IMR-90 (cell line): ENCODE results near the gene GABRB1. TPM values are rescaled to one million over a fixed set of nuclear protein-coding genes. Genes with fewer than 3 reads are reported as not detected.
A peak's percentile ranks its signal among the peaks of the same experiment; 100 is the strongest.

Experiments
- ATAC-seq: fragments of 200-7000 bp; cut with Tn5 transposase; 2 replicates; pipeline ENCODE4 v1.9.1; 2020; ENCODE audit warnings: low read depth, mild to moderate bottlenecking, moderate library complexity
- BruUV-seq: library from RNA; stranded (reverse); fragments of 400-500 nt; replicated peaks from 2 replicates; lab custom pipeline; 2021; lab: Mats Ljungman, UMichigan
- CTCF ChIA-PET: fragments of 300-600 bp; formaldehyde crosslinking; extraction: SDS; loops from one replicate; lab custom pipeline; 2021; ENCODE audit warnings: antibody characterized with exemption; lab: Yijun Ruan, JAX
- POLR2A ChIA-PET: fragments of 300-600 bp; sonication (Branson Sonifier 250); formaldehyde crosslinking; loops from one replicate; lab custom pipeline; 2022; ENCODE audit warnings: antibody characterized with exemption; ENCODE audit not compliant: unreplicated experiment; lab: Charles Lee
- DNase-seq: peaks from one replicate; pipeline ENCODE4 v3.0.0; 2013
- H2AFZ ChIP-seq: replicated peaks from 2 replicates; pipeline ENCODE3; 2013; ENCODE audit warnings: low read length, mild to moderate bottlenecking; ENCODE audit not compliant: poor library complexity
- H2AK5ac ChIP-seq: 2 replicates; pipeline ENCODE4 v1.6.1; 2013; ENCODE audit warnings: low read depth, low read length, inconsistent platforms
- H2AK9ac ChIP-seq: replicated peaks from 2 replicates; pipeline ENCODE3; 2013; ENCODE audit warnings: mild to moderate bottlenecking, low read depth, low read length, moderate library complexity; ENCODE audit not compliant: poor library complexity
- H2BK120ac ChIP-seq: 2 replicates; pipeline ENCODE4 v1.6.1; 2013; ENCODE audit warnings: low read depth, low read length, inconsistent platforms
- H2BK15ac ChIP-seq: 3 replicates; pipeline ENCODE4 v1.6.1; 2013; ENCODE audit warnings: low read depth, low read length, inconsistent platforms
- H2BK20ac ChIP-seq: 2 replicates; pipeline ENCODE4 v1.6.1; 2013; ENCODE audit warnings: low read depth, mild to moderate bottlenecking, inconsistent platforms, low read length, moderate library complexity
- H2BK5ac ChIP-seq: 2 replicates; pipeline ENCODE4 v1.6.1; 2013; ENCODE audit warnings: mild to moderate bottlenecking, low read depth, low read length, inconsistent platforms; ENCODE audit not compliant: poor library complexity, severe bottlenecking
- H3K14ac ChIP-seq: replicated peaks from 2 replicates; pipeline ENCODE4 v1.6.1; 2013; ENCODE audit warnings: low read depth, low read length, inconsistent platforms
- H3K18ac ChIP-seq: 2 replicates; pipeline ENCODE4 v1.6.1; 2013; ENCODE audit warnings: low read depth, low read length, control low read depth
- H3K23ac ChIP-seq: 2 replicates; pipeline ENCODE4 v1.6.1; 2013; ENCODE audit warnings: low read depth, low read length, inconsistent platforms
- H3K27ac ChIP-seq: 2 replicates; pipeline ENCODE4 v1.5.1; 2013; ENCODE audit warnings: mild to moderate bottlenecking, control low read depth, low read length; ENCODE audit not compliant: insufficient read depth
- H3K27me3 ChIP-seq: 2 replicates; pipeline ENCODE4 v1.6.1; 2013; ENCODE audit warnings: low read length; ENCODE audit not compliant: control insufficient read depth, insufficient read depth
- H3K36me3 ChIP-seq: 2 replicates; pipeline ENCODE4 v1.6.1; 2013; ENCODE audit warnings: low read length, mixed read lengths; ENCODE audit not compliant: control insufficient read depth, insufficient read depth
- H3K4ac ChIP-seq: 2 replicates; pipeline ENCODE4 v1.6.1; 2013; ENCODE audit warnings: low read depth, low read length, inconsistent platforms
- H3K4me1 ChIP-seq: 2 replicates; pipeline ENCODE4 v1.6.1; 2013; ENCODE audit warnings: low read length, mixed read lengths; ENCODE audit not compliant: control insufficient read depth, insufficient read depth
- H3K4me2 ChIP-seq: 2 replicates; pipeline ENCODE4 v1.6.1; 2013; ENCODE audit warnings: low read depth, mild to moderate bottlenecking, control low read depth, low read length, moderate library complexity
- H3K4me3 ChIP-seq: 2 replicates; pipeline ENCODE4 v1.5.1; 2013; ENCODE audit warnings: low read depth, mild to moderate bottlenecking, control low read depth, low read length, moderate library complexity; ENCODE audit not compliant: insufficient read depth
- H3K56ac ChIP-seq: 2 replicates; pipeline ENCODE4 v1.6.1; 2013; ENCODE audit warnings: low read length, inconsistent platforms; ENCODE audit not compliant: insufficient read depth; ENCODE audit errors: extremely low read depth
- H3K79me1 ChIP-seq, 2 experiments: 2 replicates each; pipeline ENCODE4 v1.6.1; 2013; ENCODE audit warnings: low read length in 2 of 2, inconsistent platforms in 1 of 2, low read depth in 1 of 2
- H3K9ac ChIP-seq: 2 replicates; pipeline ENCODE4 v1.6.1; 2013; ENCODE audit warnings: low read depth, low read length, control low read depth
- H3K9me1 ChIP-seq: 2 replicates; pipeline ENCODE4 v1.6.1; 2013; ENCODE audit warnings: low read length, inconsistent platforms; ENCODE audit not compliant: insufficient read depth
- H3K9me3 ChIP-seq: 2 replicates; pipeline ENCODE4 v1.6.1; 2013; ENCODE audit warnings: low read length; ENCODE audit not compliant: control insufficient read depth, insufficient read depth
- H4K20me1 ChIP-seq: 2 replicates; pipeline ENCODE4 v1.6.1; 2013; ENCODE audit warnings: low read length, inconsistent platforms; ENCODE audit not compliant: insufficient read depth
- H4K5ac ChIP-seq: 2 replicates; pipeline ENCODE4 v1.6.1; 2013; ENCODE audit warnings: mild to moderate bottlenecking, low read depth, low read length, control low read depth
- H4K8ac ChIP-seq, 2 experiments: 2 replicates each; pipeline ENCODE4 v1.6.1; 2013; ENCODE audit warnings: low read depth in 2 of 2, low read length in 2 of 2, control low read depth in 1 of 2, inconsistent platforms in 1 of 2
- H4K91ac ChIP-seq: 2 replicates; pipeline ENCODE4 v1.6.1; 2013; ENCODE audit warnings: low read depth, low read length, inconsistent platforms; ENCODE audit not compliant: insufficient read depth
- BHLHE40 ChIP-seq: fragments of 150-350 bp; IDR thresholded peaks from 2 replicates; pipeline ENCODE4 v1.6.1; 2016; ENCODE audit warnings: mild to moderate bottlenecking, low read depth, low read length
- CTCF ChIP-seq: conservative IDR thresholded peaks from 2 replicates; pipeline ENCODE4 v1.5.1; 2012; ENCODE audit warnings: mild to moderate bottlenecking, low read depth, low read length, improper control_type of control experiment
- MAZ ChIP-seq: IDR thresholded peaks from 2 replicates; pipeline ENCODE4 v1.6.1; 2012; ENCODE audit warnings: low read depth, mild to moderate bottlenecking, low read length, improper control_type of control experiment, moderate library complexity, borderline replicate concordance
- NFE2L2 ChIP-seq: fragments of 150-350 bp; IDR thresholded peaks from 2 replicates; pipeline ENCODE4 v1.6.1; 2016; ENCODE audit warnings: low read depth, mild to moderate bottlenecking, low read length
- SMC3 ChIP-seq: fragments of 150-350 bp; IDR thresholded peaks from 2 replicates; pipeline ENCODE4 v1.6.1; 2016; ENCODE audit warnings: low read depth, mild to moderate bottlenecking, antibody characterized with exemption, low read length, moderate library complexity
- WGBS, 2 experiments: methylation state at CpG; one replicate each; pipeline versions ENCODE4 v1.1.5 to v1.1.7; 2013; ENCODE audit warnings: missing lambda C conversion rate in 2 of 2; ENCODE audit not compliant: insufficient read length in 1 of 2; ENCODE audit errors: extremely low coverage in 2 of 2; 5-methylcytosine and 5-hydroxymethylcytosine counted together
- dilution Hi-C: fragments of 300-500 bp; cut with HindIII; formaldehyde crosslinking; loops from one replicate; pipeline ENCODE4 v1.14.3; 2018; ENCODE audit warnings: low sequenced_read_pairs; ENCODE audit not compliant: unreplicated experiment
- in situ Hi-C: fragments of 300-500 bp; cut with MboI; formaldehyde crosslinking; loops from 3 replicates; pipeline ENCODE4 v1.14.3; 2019; ENCODE audit warnings: low sequenced_read_pairs, inconsistent platforms, mixed read lengths
- intact Hi-C: fragments of 100-400 bp; cut with micrococcal nuclease; formaldehyde crosslinking; loops from 2 replicates; pipeline ENCODE4 v1.10.0; 2022
- polyA plus RNA-seq, 3 experiments: library from polyadenylated mRNA; depleted of rRNA; stranded (reverse); fragments of >200 nt; gene quantifications; 2 replicates each; pipeline ENCODE4 v1.2.3, GENCODE V29; 2012; ENCODE audit warnings: low replicate concordance in 1 of 3
- total RNA-seq: library from RNA; depleted of rRNA; stranded (reverse); fragments of >200 nt; gene quantifications from 2 replicates; pipeline ENCODE4 v1.2.3, GENCODE V29; 2012

Gene GABRB1
- total and polyA plus RNA-seq, 2 of the 4 experiments (the other 2 are of a cell fraction), result 4.7 to 16.1 TPM

DNA sequence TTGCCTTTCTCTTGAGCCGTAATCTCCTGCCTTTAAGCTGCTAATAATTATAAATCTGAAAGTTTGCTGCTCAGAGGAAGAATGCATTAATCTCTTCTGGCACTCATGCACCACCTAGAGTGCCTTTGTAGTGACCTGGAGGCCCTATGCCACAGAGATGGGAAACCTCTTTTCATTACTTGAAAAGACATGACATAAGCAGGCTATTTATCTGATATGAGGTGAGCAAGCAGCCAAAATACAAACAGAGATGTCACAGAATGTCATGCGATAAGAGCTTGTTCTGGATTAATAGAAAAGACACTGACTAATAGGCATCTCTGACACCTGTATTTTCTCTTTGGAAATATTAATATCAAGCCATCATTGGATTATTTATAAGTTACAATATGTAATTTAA is 42.3 kb downstream of the GABRB1 start:
- peak overlapping the region; percentile 2; the same call in 1 of the 2 replicates for H3K56ac ChIP-seq
- H4K5ac ChIP-seq, result no peak overlapping the region
- ChIA-PET CTCF (interaction anchor here (0.6 to 1.0 kb wide), 2 partner anchors 25 to 49 kb away, joined by 3 read pairs; no protein-coding TSS in a partner anchor), POLR2A (no interaction called here)
- no TSS peak for BruUV-seq
- in situ Hi-C loops, result no loop called here
- H3K27ac ChIP-seq, result no peak overlapping the region
- H2AK5ac ChIP-seq, result peak overlapping the region; percentile 6
- H2BK5ac ChIP-seq, result no peak overlapping the region
- peak overlapping the region; percentile 61 for H3K4ac ChIP-seq
- H4K20me1 ChIP-seq, result no peaks in the 10 kb centered on the region
- WGBS, 2 experiments, result no CpG with 5 or more reads among the region's 2 CpGs
- no peak overlapping the region for H3K4me3 ChIP-seq
- H3K9me3 ChIP-seq, result no peaks in the 10 kb centered on the region
- H3K18ac ChIP-seq, result no peak overlapping the region
- H2BK15ac ChIP-seq, result peak overlapping the region; percentile 40; the same call in 1 of the 3 replicates
- peak overlapping the region; percentile 66; the same call in 1 of the 2 replicates for H4K91ac ChIP-seq
- H3K36me3 ChIP-seq, result no peaks in the 10 kb centered on the region
- H2AFZ ChIP-seq, result no peak overlapping the region
- peaks cover 0 to 22% of the 10 kb centered on the region in 2 experiments; a peak in 2 of 4 replicates for H3K79me1 ChIP-seq
- peak overlapping the region; percentile 97 for H2BK20ac ChIP-seq
- no peak overlapping the region for H3K4me2 ChIP-seq
- peak overlapping the region; percentile 17 for H2BK120ac ChIP-seq
- H3K27me3 ChIP-seq, result no peaks in the 10 kb centered on the region
- TF ChIP-seq CTCF (no peak), MAZ (no peak), BHLHE40 (no peak), SMC3 (no peak), NFE2L2 (no peak)
- H3K9ac ChIP-seq, result no peak overlapping the region
- DNase-seq, result no peak
- dilution Hi-C loops, result no loop called here
- H4K8ac ChIP-seq, result peak overlapping the region in 1 of 2 experiments; percentile 33; a peak in 2 of 4 replicates
- H2AK9ac ChIP-seq, result no peak overlapping the region
- H3K9me1 ChIP-seq, result peaks cover 10% of the 10 kb centered on the region
- peak overlapping the region; percentile 1; the same call in 1 of the 2 replicates for H3K23ac ChIP-seq
- peak overlapping the region; percentile 71 for H3K14ac ChIP-seq
- intact Hi-C loops, result no loop called here
- peaks cover 10% of the 10 kb centered on the region; the same call in 1 of the 2 replicates for H3K4me1 ChIP-seq
- ATAC-seq, result no peak
